H1 (cell line): Measurements from ENCODE around the gene TSPAN17. TPM values are rescaled to one million over a fixed set of nuclear protein-coding genes. Genes with fewer than 3 reads are reported as not detected.

Experiments
- CTCF ChIA-PET: fragments of 300-600 bp; sonication (Branson Sonifier 250); formaldehyde crosslinking; loops from one replicate; lab custom pipeline; 2021; ENCODE audit not compliant: partially characterized antibody; lab: Charles Lee
- POLR2A ChIA-PET: fragments of 300-600 bp; sonication (Branson Sonifier 250); formaldehyde crosslinking; loops from one replicate; lab custom pipeline; 2021; ENCODE audit warnings: inconsistent platforms; ENCODE audit not compliant: partially characterized antibody; lab: Charles Lee
- DNase-seq, 2 experiments: peaks; one replicate each; pipeline versions ENCODE4 v3.0.0 to v3.0.0-alpha.2; 2010 to 2022; ENCODE audit warnings: low spot score in 2 of 2, low read depth in 1 of 2, mixed read lengths in 1 of 2
- FAIRE-seq: peaks from 2 replicates; lab custom pipeline; 2011; peaks lifted over from hg19 to GRCh38; lab: Jason Lieb, UNC
- H2AFZ ChIP-seq: 2 replicates; pipeline ENCODE4 v1.8.1; 2012; ENCODE audit warnings: low read length, inconsistent platforms
- H2AK5ac ChIP-seq: 2 replicates; pipeline ENCODE4 v1.6.1; 2013; ENCODE audit warnings: low read depth, low read length
- H2BK120ac ChIP-seq: replicated peaks from 2 replicates; pipeline ENCODE3; 2013; ENCODE audit warnings: low read depth, low read length, inconsistent platforms
- H2BK12ac ChIP-seq: 2 replicates; pipeline ENCODE4 v1.6.1; 2013; ENCODE audit warnings: low read depth, low read length
- H2BK15ac ChIP-seq: 2 replicates; pipeline ENCODE4 v1.6.1; 2013; ENCODE audit warnings: low read length
- H2BK20ac ChIP-seq: 2 replicates; pipeline ENCODE4 v1.6.1; 2013; ENCODE audit warnings: low read length
- H2BK5ac ChIP-seq: 2 replicates; pipeline ENCODE4 v1.6.1; 2013; ENCODE audit warnings: low read depth, low read length
- H3K14ac ChIP-seq: 2 replicates; pipeline ENCODE4 v1.6.1; 2013; ENCODE audit warnings: inconsistent platforms; ENCODE audit not compliant: insufficient read length
- H3K18ac ChIP-seq: 2 replicates; pipeline ENCODE4 v1.6.1; 2013; ENCODE audit warnings: low read length; ENCODE audit errors: extremely low read depth
- H3K23ac ChIP-seq: 2 replicates; pipeline ENCODE4 v1.6.1; 2013; ENCODE audit warnings: inconsistent platforms; ENCODE audit not compliant: insufficient read length
- H3K23me2 ChIP-seq: 2 replicates; pipeline ENCODE4 v1.6.1; 2013; ENCODE audit warnings: low read depth, low read length
- H3K27ac ChIP-seq: 2 replicates; pipeline ENCODE4 v1.6.1; 2011; ENCODE audit warnings: low read depth, low read length, inconsistent platforms
- H3K27me3 ChIP-seq, 4 experiments: replicated peaks in 1 of 4; 1 replicate in 1 of 4; 2 replicates in 3 of 4; pipeline versions ENCODE4 v1.6.1 to v1.8.1; 2011 to 2013; ENCODE audit warnings: low read length in 3 of 4, mild to moderate bottlenecking in 3 of 4, inconsistent platforms in 2 of 4, mixed read lengths in 2 of 4, moderate library complexity in 1 of 4; ENCODE audit not compliant: control insufficient read depth in 3 of 4, insufficient read depth in 3 of 4; ENCODE audit errors: extremely low read depth in 1 of 4
- H3K36me3 ChIP-seq, 4 experiments: 2 replicates each; pipeline versions ENCODE4 v1.6.1 to v1.8.1; 2011 to 2013; ENCODE audit warnings: mild to moderate bottlenecking in 4 of 4, low read length in 3 of 4, moderate library complexity in 2 of 4, control low read depth in 1 of 4, inconsistent platforms in 1 of 4; ENCODE audit not compliant: insufficient read depth in 4 of 4, control insufficient read depth in 2 of 4
- H3K4ac ChIP-seq: replicated peaks from 2 replicates; pipeline ENCODE3; 2013; ENCODE audit warnings: low read length, low read depth, mixed read lengths, inconsistent platforms; ENCODE audit not compliant: insufficient read length
- H3K4me1 ChIP-seq, 4 experiments: replicated peaks in 1 of 4; 1 replicate in 1 of 4; 2 replicates in 3 of 4; pipeline versions ENCODE4 v1.6.1 to v1.8.1; 2011 to 2013; ENCODE audit warnings: low read length in 3 of 4, inconsistent platforms in 2 of 4, mixed read lengths in 1 of 4; ENCODE audit not compliant: insufficient read depth in 4 of 4, control insufficient read depth in 3 of 4
- H3K4me2 ChIP-seq, 2 experiments: 2 replicates each; pipeline versions ENCODE4 v1.6.1 to v1.8.1; 2011 to 2013; ENCODE audit warnings: low read depth in 2 of 2, low read length in 2 of 2, control low read depth in 1 of 2, inconsistent platforms in 1 of 2, mild to moderate bottlenecking in 1 of 2; ENCODE audit not compliant: insufficient read depth in 1 of 2
- H3K4me3 ChIP-seq, 4 experiments: fragments of 200-600, 300-600 bp in 1 of 4; sonication (generic), shearing (Covaris generic), sonication (Bioruptor Twin) in 1 of 4; 2 replicates each; pipeline versions ENCODE4 v1.5.1 to v1.8.1; 2011 to 2016; ENCODE audit warnings: low read length in 4 of 4, low read depth in 3 of 4, control low read depth in 2 of 4, inconsistent platforms in 2 of 4, mild to moderate bottlenecking in 2 of 4, mixed read lengths in 1 of 4, moderate library complexity in 1 of 4; ENCODE audit not compliant: insufficient read depth in 2 of 4; ENCODE audit errors: extremely low read depth in 1 of 4
- H3K56ac ChIP-seq: replicated peaks from 2 replicates; pipeline ENCODE3; 2013; ENCODE audit warnings: low read depth, mild to moderate bottlenecking, mixed read lengths, low read length, inconsistent platforms; ENCODE audit not compliant: insufficient read length
- H3K79me1 ChIP-seq: 2 replicates; pipeline ENCODE4 v1.6.1; 2013; ENCODE audit warnings: low read depth, low read length, control low read depth
- H3K79me2 ChIP-seq, 2 experiments: 2 replicates each; pipeline versions ENCODE4 v1.6.1 to v1.8.1; 2012 to 2013; ENCODE audit warnings: low read length in 2 of 2, mild to moderate bottlenecking in 2 of 2, inconsistent platforms in 1 of 2; ENCODE audit not compliant: insufficient read depth in 2 of 2, control insufficient read depth in 1 of 2
- H3K9ac ChIP-seq, 4 experiments: replicated peaks in 1 of 4; 1 replicate in 1 of 4; 2 replicates in 3 of 4; pipeline versions ENCODE4 v1.6.1 to v1.8.1; 2011 to 2013; ENCODE audit warnings: low read depth in 3 of 4, low read length in 3 of 4, control low read depth in 2 of 4, mild to moderate bottlenecking in 2 of 4, moderate library complexity in 2 of 4, inconsistent platforms in 1 of 4; ENCODE audit errors: extremely low read depth in 1 of 4
- H3K9me3 ChIP-seq, 2 experiments: 2 replicates each; pipeline versions ENCODE4 v1.6.1 to v1.8.1; 2012 to 2013; ENCODE audit warnings: mild to moderate bottlenecking in 2 of 2, moderate library complexity in 2 of 2, control low read depth in 1 of 2, inconsistent platforms in 1 of 2, low read depth in 1 of 2, low read length in 1 of 2, mixed read lengths in 1 of 2; ENCODE audit not compliant: insufficient read depth in 2 of 2
- H4K20me1 ChIP-seq, 2 experiments: replicated peaks in 1 of 2; 2 replicates each; pipeline versions ENCODE3 to v1.8.1; 2011 to 2013; ENCODE audit warnings: inconsistent platforms in 2 of 2, low read length in 2 of 2, mild to moderate bottlenecking in 1 of 2; ENCODE audit not compliant: insufficient read depth in 2 of 2, control insufficient read depth in 1 of 2
- H4K5ac ChIP-seq: 2 replicates; pipeline ENCODE4 v1.6.1; 2013; ENCODE audit warnings: low read length, low read depth, mixed read lengths, inconsistent platforms; ENCODE audit not compliant: insufficient read length
- H4K8ac ChIP-seq: 2 replicates; pipeline ENCODE4 v1.8.0; 2013; ENCODE audit warnings: mild to moderate bottlenecking, moderate library complexity, low read length, inconsistent platforms; ENCODE audit not compliant: insufficient read depth; ENCODE audit errors: extremely low read depth
- H4K91ac ChIP-seq: replicated peaks from 2 replicates; pipeline ENCODE3; 2013; ENCODE audit warnings: low read length, mixed read lengths, inconsistent platforms; ENCODE audit not compliant: insufficient read length
- CHD2 ChIP-seq: IDR thresholded peaks from 2 replicates; pipeline ENCODE4 v1.6.1; 2012; ENCODE audit warnings: low read length, improper control_type of control experiment
- CREB1 ChIP-seq: IDR thresholded peaks from 2 replicates; pipeline ENCODE4 v1.6.1; 2012; ENCODE audit warnings: inconsistent platforms
- GABPA ChIP-seq: IDR thresholded peaks from 2 replicates; pipeline ENCODE4 v1.6.1; 2011; ENCODE audit warnings: mild to moderate bottlenecking, low read length, moderate library complexity, borderline replicate concordance; ENCODE audit not compliant: insufficient read depth
- RFX5 ChIP-seq: IDR thresholded peaks from 2 replicates; pipeline ENCODE4 v1.6.1; 2011; ENCODE audit warnings: low read depth, low read length, improper control_type of control experiment, borderline replicate concordance
- SP2 ChIP-seq: IDR thresholded peaks from 2 replicates; pipeline ENCODE4 v1.6.1; 2012; ENCODE audit warnings: mild to moderate bottlenecking, low read length, inconsistent platforms
- TAF7 ChIP-seq: optimal IDR thresholded peaks from 2 replicates; pipeline ENCODE3; 2011; ENCODE audit warnings: low read depth, mild to moderate bottlenecking, inconsistent platforms, low read length, moderate library complexity, borderline replicate concordance
- WGBS, 2 experiments: shearing (Covaris generic) in 1 of 2; methylation state at CpG; one replicate each; pipeline versions ENCODE4 v1.1.6 to v1.1.7; 2013 to 2015; ENCODE audit warnings: low lambda C conversion rate in 2 of 2, mixed read lengths in 2 of 2, inconsistent platforms in 1 of 2, low coverage in 1 of 2, missing lambda C conversion rate in 1 of 2; ENCODE audit not compliant: insufficient replicate concordance in 2 of 2, insufficient coverage in 1 of 2, insufficient read length in 1 of 2; ENCODE audit errors: extremely low coverage in 1 of 2, missing lambda C conversion rate in 1 of 2; 5-methylcytosine and 5-hydroxymethylcytosine counted together
- polyA plus RNA-seq, 7 experiments: library from polyadenylated mRNA; depleted of rRNA in 3 of 7; stranded (reverse) in 5 of 7; unstranded in 2 of 7; fragments of >200 nt in 5 of 7; fragments of 200-250 nt in 2 of 7; gene quantifications; 1 replicate in 5 of 7; 2 replicates in 1 of 7; 4 replicates in 1 of 7; pipeline versions ENCODE4 v1.2.1 to v1.2.3, GENCODE V29; 2011 to 2013; ENCODE audit warnings: missing spikeins in 2 of 7, mixed read lengths in 2 of 7
- total RNA-seq: library from RNA; stranded (reverse); fragmentation: NEBNext Ultra II Directional; extraction: Animal tissue kit (Norgen Biotek cat#: 25700); gene quantifications from 2 replicates; pipeline ENCODE4 v1.2.1, GENCODE V29; 2021
- TF ChIP-seq, protein P1 (sequence below), 3 experiments: IDR thresholded peaks; 1 replicate in 2 of 3; 2 replicates in 1 of 3; pipeline versions ENCODE4 v1.5.1 to v1.6.1; 2011; ENCODE audit warnings: low read length in 3 of 3, mild to moderate bottlenecking in 3 of 3, inconsistent platforms in 2 of 3, low read depth in 1 of 3, moderate library complexity in 1 of 3; ENCODE audit not compliant: insufficient read depth in 1 of 3; ENCODE audit errors: control extremely low read depth in 1 of 3
- TF ChIP-seq, protein P2 (sequence below): IDR thresholded peaks from 2 replicates; pipeline ENCODE4 v1.6.1; 2012; ENCODE audit warnings: low read length, inconsistent platforms

Gene TSPAN17
- total and polyA plus RNA-seq, 2 of the 8 experiments (the other 6 are each of a cell fraction or from before 2014, with no cell fraction given) = 41.5 to 53.7 TPM

DNA sequence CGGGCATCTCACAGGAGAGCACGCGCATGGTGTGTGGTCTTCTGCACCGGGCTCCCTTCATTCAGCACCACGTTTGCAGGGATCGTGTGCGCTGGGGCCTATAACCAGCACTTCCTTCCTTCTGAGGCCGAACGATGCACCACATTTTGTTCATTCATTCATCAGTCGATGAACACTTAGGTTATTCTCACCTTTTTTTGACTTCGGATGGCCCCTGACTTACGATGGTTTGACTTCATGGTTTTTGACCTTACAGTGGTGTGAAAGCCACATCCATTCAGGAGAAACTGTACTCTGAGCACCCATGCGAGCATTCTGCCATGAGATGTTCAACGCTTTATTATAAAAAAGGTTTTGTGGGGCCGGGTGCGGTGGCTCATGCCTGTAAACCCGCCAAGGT lies 27.5 kb downstream of the TSPAN17 start:
- no peaks in the 10 kb centered on the region for H4K20me1 ChIP-seq
- ChIA-PET CTCF (interaction anchor here (0.6 to 35.1 kb wide), 8 partner anchors 8 to 205 kb away, joined by 3 to 859 read pairs (median 4); no protein-coding TSS in a partner anchor), POLR2A (interaction anchor here (0.9 kb wide), 1 partner anchor 9 kb away, joined by 4 read pairs; no protein-coding TSS in a partner anchor)
- H2BK15ac ChIP-seq = peak overlapping the region; percentile 2; the same call in 1 of the 2 replicates
- no peak overlapping the region for H3K4me3 ChIP-seq
- H3K9ac ChIP-seq = no peak overlapping the region
- no peak overlapping the region for H2BK12ac ChIP-seq
- H3K23me2 ChIP-seq = peaks cover under 1% of the 10 kb centered on the region; the same call in 1 of the 2 replicates
- DNase-seq (no peak), FAIRE-seq (no peak)
- no peaks in the 10 kb centered on the region for H3K36me3 ChIP-seq
- H3K23ac ChIP-seq = no peak overlapping the region
- no peak overlapping the region for H4K91ac ChIP-seq
- no peak overlapping the region for H2BK20ac ChIP-seq
- H2BK120ac ChIP-seq = no peak overlapping the region
- H2AK5ac ChIP-seq = no peak overlapping the region
- no peak overlapping the region; the same call in 1 of the 2 replicates for H3K18ac ChIP-seq
- no peak overlapping the region for H3K27ac ChIP-seq
- H3K79me2 ChIP-seq = no peaks in the 10 kb centered on the region
- peaks cover 0 to 21% (median 8%) of the 10 kb centered on the region in 4 experiments; a peak in 6 of 7 replicates for H3K4me1 ChIP-seq
- WGBS, 2 experiments = 92% methylated on average over 17 of the region's 17 CpGs; no CpG with 5 or more reads in 1 of the 2 experiments
- H2BK5ac ChIP-seq = no peak overlapping the region
- H3K27me3 ChIP-seq = peaks cover 0 to 10% (median 8%) of the 10 kb centered on the region in 4 experiments; a peak in 6 of 7 replicates
- H4K8ac ChIP-seq = no peak overlapping the region
- TF ChIP-seq, protein P1, sequence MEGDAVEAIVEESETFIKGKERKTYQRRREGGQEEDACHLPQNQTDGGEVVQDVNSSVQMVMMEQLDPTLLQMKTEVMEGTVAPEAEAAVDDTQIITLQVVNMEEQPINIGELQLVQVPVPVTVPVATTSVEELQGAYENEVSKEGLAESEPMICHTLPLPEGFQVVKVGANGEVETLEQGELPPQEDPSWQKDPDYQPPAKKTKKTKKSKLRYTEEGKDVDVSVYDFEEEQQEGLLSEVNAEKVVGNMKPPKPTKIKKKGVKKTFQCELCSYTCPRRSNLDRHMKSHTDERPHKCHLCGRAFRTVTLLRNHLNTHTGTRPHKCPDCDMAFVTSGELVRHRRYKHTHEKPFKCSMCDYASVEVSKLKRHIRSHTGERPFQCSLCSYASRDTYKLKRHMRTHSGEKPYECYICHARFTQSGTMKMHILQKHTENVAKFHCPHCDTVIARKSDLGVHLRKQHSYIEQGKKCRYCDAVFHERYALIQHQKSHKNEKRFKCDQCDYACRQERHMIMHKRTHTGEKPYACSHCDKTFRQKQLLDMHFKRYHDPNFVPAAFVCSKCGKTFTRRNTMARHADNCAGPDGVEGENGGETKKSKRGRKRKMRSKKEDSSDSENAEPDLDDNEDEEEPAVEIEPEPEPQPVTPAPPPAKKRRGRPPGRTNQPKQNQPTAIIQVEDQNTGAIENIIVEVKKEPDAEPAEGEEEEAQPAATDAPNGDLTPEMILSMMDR (IDR thresholded peaks at IDR 0.05; ENCODE audit: control extremely low read depth in 1 of 3, insufficient read depth in 1 of 3, low read depth in 1 of 3, low read length in 3 of 3) = no peak
- TF ChIP-seq RFX5 = no peak
- no peak for TF ChIP-seq TAF7
- no peak for TF ChIP-seq GABPA
- no peak for TF ChIP-seq CHD2
- no peak for TF ChIP-seq CREB1
- TF ChIP-seq SP2 = no peak
- TF ChIP-seq, protein P2, sequence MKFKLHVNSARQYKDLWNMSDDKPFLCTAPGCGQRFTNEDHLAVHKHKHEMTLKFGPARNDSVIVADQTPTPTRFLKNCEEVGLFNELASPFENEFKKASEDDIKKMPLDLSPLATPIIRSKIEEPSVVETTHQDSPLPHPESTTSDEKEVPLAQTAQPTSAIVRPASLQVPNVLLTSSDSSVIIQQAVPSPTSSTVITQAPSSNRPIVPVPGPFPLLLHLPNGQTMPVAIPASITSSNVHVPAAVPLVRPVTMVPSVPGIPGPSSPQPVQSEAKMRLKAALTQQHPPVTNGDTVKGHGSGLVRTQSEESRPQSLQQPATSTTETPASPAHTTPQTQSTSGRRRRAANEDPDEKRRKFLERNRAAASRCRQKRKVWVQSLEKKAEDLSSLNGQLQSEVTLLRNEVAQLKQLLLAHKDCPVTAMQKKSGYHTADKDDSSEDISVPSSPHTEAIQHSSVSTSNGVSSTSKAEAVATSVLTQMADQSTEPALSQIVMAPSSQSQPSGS = no peak
- no peak overlapping the region for H2AFZ ChIP-seq
- no peak overlapping the region for H3K14ac ChIP-seq
- H3K79me1 ChIP-seq = no peaks in the 10 kb centered on the region
- no peaks in the 10 kb centered on the region for H3K9me3 ChIP-seq
- H4K5ac ChIP-seq = no peak overlapping the region
- no peak overlapping the region for H3K56ac ChIP-seq
- H3K4ac ChIP-seq = no peak overlapping the region
- no peak overlapping the region for H3K4me2 ChIP-seq
